Loucy (cell line): ENCODE data around the gene STAT5A.
"Not testable (repeated sequence)": the region's sequence is repeated elsewhere in the genome, so short reads cannot be mapped to it uniquely, and the experiment has no call there.

Experiments used
- EZH2phosphoT487 ChIP-seq: fragments of 200-600 bp; IDR thresholded peaks from 2 replicates; pipeline ENCODE4 v1.6.1; 2018; ENCODE audit warnings: antibody characterized with exemption, mild to moderate bottlenecking, moderate library complexity, borderline replicate concordance
- TF ChIP-seq, protein P1 (sequence below): fragments of 200-600 bp; sonication (generic); conservative IDR thresholded peaks from 2 replicates; pipeline ENCODE4 v1.5.1; 2014; ENCODE audit warnings: mild to moderate bottlenecking, antibody characterized with exemption, low read length

DNA sequence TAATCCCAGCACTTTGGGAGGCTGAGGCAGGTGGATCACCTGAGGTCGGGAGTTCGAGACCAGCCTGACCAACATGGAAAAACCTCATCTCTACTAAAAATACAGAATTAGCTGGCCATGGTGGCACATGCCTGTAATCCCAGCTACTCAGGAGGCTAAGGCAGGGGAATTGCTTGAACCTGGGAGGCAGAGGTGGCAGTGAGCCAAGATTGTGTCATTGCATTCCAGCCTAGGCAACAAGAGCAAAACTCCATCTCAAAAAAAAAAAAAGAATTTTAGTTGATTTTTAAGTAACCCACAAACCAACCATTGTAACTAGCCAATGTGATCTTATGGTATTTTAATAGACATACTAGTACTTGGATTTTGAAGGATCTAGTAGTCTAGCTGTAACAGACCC is 72.1 kb downstream of the STAT5A start:
- TF ChIP-seq, protein P1, sequence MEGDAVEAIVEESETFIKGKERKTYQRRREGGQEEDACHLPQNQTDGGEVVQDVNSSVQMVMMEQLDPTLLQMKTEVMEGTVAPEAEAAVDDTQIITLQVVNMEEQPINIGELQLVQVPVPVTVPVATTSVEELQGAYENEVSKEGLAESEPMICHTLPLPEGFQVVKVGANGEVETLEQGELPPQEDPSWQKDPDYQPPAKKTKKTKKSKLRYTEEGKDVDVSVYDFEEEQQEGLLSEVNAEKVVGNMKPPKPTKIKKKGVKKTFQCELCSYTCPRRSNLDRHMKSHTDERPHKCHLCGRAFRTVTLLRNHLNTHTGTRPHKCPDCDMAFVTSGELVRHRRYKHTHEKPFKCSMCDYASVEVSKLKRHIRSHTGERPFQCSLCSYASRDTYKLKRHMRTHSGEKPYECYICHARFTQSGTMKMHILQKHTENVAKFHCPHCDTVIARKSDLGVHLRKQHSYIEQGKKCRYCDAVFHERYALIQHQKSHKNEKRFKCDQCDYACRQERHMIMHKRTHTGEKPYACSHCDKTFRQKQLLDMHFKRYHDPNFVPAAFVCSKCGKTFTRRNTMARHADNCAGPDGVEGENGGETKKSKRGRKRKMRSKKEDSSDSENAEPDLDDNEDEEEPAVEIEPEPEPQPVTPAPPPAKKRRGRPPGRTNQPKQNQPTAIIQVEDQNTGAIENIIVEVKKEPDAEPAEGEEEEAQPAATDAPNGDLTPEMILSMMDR = not testable (repeated sequence)
- not testable (repeated sequence) for TF ChIP-seq EZH2phosphoT487
